ENCODE measurements around the gene RPTOR.

- TF ChIP-seq, protein P1, sequence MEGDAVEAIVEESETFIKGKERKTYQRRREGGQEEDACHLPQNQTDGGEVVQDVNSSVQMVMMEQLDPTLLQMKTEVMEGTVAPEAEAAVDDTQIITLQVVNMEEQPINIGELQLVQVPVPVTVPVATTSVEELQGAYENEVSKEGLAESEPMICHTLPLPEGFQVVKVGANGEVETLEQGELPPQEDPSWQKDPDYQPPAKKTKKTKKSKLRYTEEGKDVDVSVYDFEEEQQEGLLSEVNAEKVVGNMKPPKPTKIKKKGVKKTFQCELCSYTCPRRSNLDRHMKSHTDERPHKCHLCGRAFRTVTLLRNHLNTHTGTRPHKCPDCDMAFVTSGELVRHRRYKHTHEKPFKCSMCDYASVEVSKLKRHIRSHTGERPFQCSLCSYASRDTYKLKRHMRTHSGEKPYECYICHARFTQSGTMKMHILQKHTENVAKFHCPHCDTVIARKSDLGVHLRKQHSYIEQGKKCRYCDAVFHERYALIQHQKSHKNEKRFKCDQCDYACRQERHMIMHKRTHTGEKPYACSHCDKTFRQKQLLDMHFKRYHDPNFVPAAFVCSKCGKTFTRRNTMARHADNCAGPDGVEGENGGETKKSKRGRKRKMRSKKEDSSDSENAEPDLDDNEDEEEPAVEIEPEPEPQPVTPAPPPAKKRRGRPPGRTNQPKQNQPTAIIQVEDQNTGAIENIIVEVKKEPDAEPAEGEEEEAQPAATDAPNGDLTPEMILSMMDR (IDR thresholded peaks at IDR 0.05; ENCODE audit: borderline replicate concordance, extremely low read depth, low read length, poor library complexity, severe bottlenecking): no peak
- TF ChIP-seq EZH2 (IDR thresholded peaks at IDR 0.05; ENCODE audit: borderline replicate concordance, low read depth, low read length, severe bottlenecking): no peak
Observed at GRCh38 chr17:80668375-80669148, 123.9 kb downstream of the RPTOR start.
